Measurements from ENCODE around the gene EDDM3A.

Gene EDDM3A

GRCh38 chr14:20775043-20775442 lies 29.4 kb downstream of the EDDM3A start:
- Histone ChIP-seq H3K4me1 (ENCODE audit: low read depth, poor library complexity, severe bottlenecking) (no peaks in the 10 kb centered on the region), H3K9ac (no peak overlapping the region), H3K4me2 (no peak overlapping the region), H3K36me3 (ENCODE audit: insufficient read depth) (no peaks in the 10 kb centered on the region), H3K27ac (no peak overlapping the region), H3K4me3 (IDR thresholded peaks at IDR 0.05; ENCODE audit: insufficient read depth, low read depth, low read length) (no peak overlapping the region), H3K27me3 (ENCODE audit: insufficient read depth, low read depth) (no peaks in the 10 kb centered on the region), H2AFZ (ENCODE audit: low read depth) (no peak overlapping the region), H3K79me2 (ENCODE audit: insufficient read depth, low read depth) (no peaks in the 10 kb centered on the region), H4K20me1 (ENCODE audit: insufficient read depth) (no peaks in the 10 kb centered on the region)
- TF ChIP-seq CTCF (conservative IDR thresholded peaks at IDR 0.05; ENCODE audit: low read depth, low read length) = no peak

GRCh38 chr14:20775901-20776300 lies 30.2 kb downstream of the EDDM3A start:
- H3K4me2 ChIP-seq = no peak overlapping the region
- no peaks in the 10 kb centered on the region for H3K4me1 ChIP-seq (ENCODE audit: low read depth, poor library complexity, severe bottlenecking)
- no peaks in the 10 kb centered on the region for H3K79me2 ChIP-seq (ENCODE audit: insufficient read depth, low read depth)
- no peak for TF ChIP-seq CTCF (conservative IDR thresholded peaks at IDR 0.05; ENCODE audit: low read depth, low read length)
- no peak overlapping the region for H3K27ac ChIP-seq
- H4K20me1 ChIP-seq (ENCODE audit: insufficient read depth) = no peaks in the 10 kb centered on the region
- no peak overlapping the region for H3K4me3 ChIP-seq (IDR thresholded peaks at IDR 0.05; ENCODE audit: insufficient read depth, low read depth, low read length)
- H3K9ac ChIP-seq = no peak overlapping the region
- no peaks in the 10 kb centered on the region for H3K27me3 ChIP-seq (ENCODE audit: insufficient read depth, low read depth)
- no peak overlapping the region for H2AFZ ChIP-seq (ENCODE audit: low read depth)
- H3K36me3 ChIP-seq (ENCODE audit: insufficient read depth) = no peaks in the 10 kb centered on the region

- no peak overlapping the region for H3K27ac ChIP-seq
- no peak for TF ChIP-seq CTCF (conservative IDR thresholded peaks at IDR 0.05; ENCODE audit: low read depth, low read length)
- H3K9ac ChIP-seq = no peak overlapping the region
- no peaks in the 10 kb centered on the region for H4K20me1 ChIP-seq (ENCODE audit: insufficient read depth)
- H2AFZ ChIP-seq (ENCODE audit: low read depth) = no peak overlapping the region
- no peaks in the 10 kb centered on the region for H3K79me2 ChIP-seq (ENCODE audit: insufficient read depth, low read depth)
- no peaks in the 10 kb centered on the region for H3K4me1 ChIP-seq (ENCODE audit: low read depth, poor library complexity, severe bottlenecking)
- H3K27me3 ChIP-seq (ENCODE audit: insufficient read depth, low read depth) = no peaks in the 10 kb centered on the region
- H3K4me2 ChIP-seq = no peak overlapping the region
- no peaks in the 10 kb centered on the region for H3K36me3 ChIP-seq (ENCODE audit: insufficient read depth)
- no peak overlapping the region for H3K4me3 ChIP-seq (IDR thresholded peaks at IDR 0.05; ENCODE audit: insufficient read depth, low read depth, low read length)
These were observed 36.1 kb downstream of the EDDM3A start for GRCh38 chr14:20781803-20782202.

- no peak overlapping the region for H2AFZ ChIP-seq (ENCODE audit: low read depth)
- TF ChIP-seq CTCF (conservative IDR thresholded peaks at IDR 0.05; ENCODE audit: low read depth, low read length) = no peak
- H4K20me1 ChIP-seq (ENCODE audit: insufficient read depth) = no peaks in the 10 kb centered on the region
- H3K9ac ChIP-seq = no peak overlapping the region
- H3K4me2 ChIP-seq = no peak overlapping the region
- no peak overlapping the region for H3K4me3 ChIP-seq (IDR thresholded peaks at IDR 0.05; ENCODE audit: insufficient read depth, low read depth, low read length)
- H3K27ac ChIP-seq = no peak overlapping the region
- no peaks in the 10 kb centered on the region for H3K36me3 ChIP-seq (ENCODE audit: insufficient read depth)
- H3K4me1 ChIP-seq (ENCODE audit: low read depth, poor library complexity, severe bottlenecking) = no peaks in the 10 kb centered on the region
- no peaks in the 10 kb centered on the region for H3K27me3 ChIP-seq (ENCODE audit: insufficient read depth, low read depth)
- no peaks in the 10 kb centered on the region for H3K79me2 ChIP-seq (ENCODE audit: insufficient read depth, low read depth)
These were observed 36.7 kb downstream of the EDDM3A start for GRCh38 chr14:20782280-20782890.

Data from KMS-11 (cell line).